ENCODE data around the gene CTNNB1.

Gene CTNNB1

GRCh38 chr3:41184394-41184793 is 14.9 kb upstream of the CTNNB1 start:
- H3K9ac ChIP-seq (ENCODE audit: low read length): no peak overlapping the region
- TF ChIP-seq EZH2phosphoT487 (IDR thresholded peaks at IDR 0.05; ENCODE audit: low read length): no peak
- no peak for TF ChIP-seq CTCF (IDR thresholded peaks at IDR 0.05; ENCODE audit: low read length)
- TF ChIP-seq EZH2 (optimal IDR thresholded peaks at IDR 0.05; ENCODE audit: low read depth, low read length): no peak
- no peak overlapping the region for H3K27ac ChIP-seq (ENCODE audit: low read length)
- no peak overlapping the region for H3K4me2 ChIP-seq (ENCODE audit: low read depth, low read length)
- H2AFZ ChIP-seq (ENCODE audit: low read length): no peak overlapping the region
- no peak for DNase-seq
- H3K4me3 ChIP-seq (ENCODE audit: low read length): no peak overlapping the region
- no peaks in the 10 kb centered on the region for H3K79me2 ChIP-seq (ENCODE audit: low read length)
- H3K4me1 ChIP-seq (ENCODE audit: low read length): no peaks in the 10 kb centered on the region
- H3K9me3 ChIP-seq (replicated peaks; ENCODE audit: insufficient read depth, low read length): no peaks in the 10 kb centered on the region
- no peaks in the 10 kb centered on the region for H3K36me3 ChIP-seq (replicated peaks; ENCODE audit: insufficient read depth, low read length)
- H4K20me1 ChIP-seq (ENCODE audit: insufficient read depth, low read length): no peaks in the 10 kb centered on the region
- no peaks in the 10 kb centered on the region for H3K27me3 ChIP-seq (replicated peaks; ENCODE audit: insufficient read depth, low read length)
- no peaks in the 10 kb centered on the region for H3K9me2 ChIP-seq (replicated peaks; ENCODE audit: insufficient read depth, low read length)
- H3F3A ChIP-seq (ENCODE audit: insufficient read depth, low read length): no peaks in the 10 kb centered on the region

GRCh38 chr3:41186297-41186696 is 13.0 kb upstream of the CTNNB1 start:
- DNase-seq: no peak
- no peaks in the 10 kb centered on the region for H3K27me3 ChIP-seq (replicated peaks; ENCODE audit: insufficient read depth, low read length)
- no peaks in the 10 kb centered on the region for H4K20me1 ChIP-seq (ENCODE audit: insufficient read depth, low read length)
- H3K9me2 ChIP-seq (replicated peaks; ENCODE audit: insufficient read depth, low read length): no peaks in the 10 kb centered on the region
- H3K4me2 ChIP-seq (ENCODE audit: low read depth, low read length): no peak overlapping the region
- H3K9me3 ChIP-seq (replicated peaks; ENCODE audit: insufficient read depth, low read length): no peaks in the 10 kb centered on the region
- no peaks in the 10 kb centered on the region for H3K4me1 ChIP-seq (ENCODE audit: low read length)
- no peak overlapping the region for H2AFZ ChIP-seq (ENCODE audit: low read length)
- TF ChIP-seq EZH2 (optimal IDR thresholded peaks at IDR 0.05; ENCODE audit: low read depth, low read length) (no peak), EZH2phosphoT487 (IDR thresholded peaks at IDR 0.05; ENCODE audit: low read length) (no peak), CTCF (IDR thresholded peaks at IDR 0.05; ENCODE audit: low read length) (no peak)
- no peaks in the 10 kb centered on the region for H3K79me2 ChIP-seq (ENCODE audit: low read length)
- H3K36me3 ChIP-seq (replicated peaks; ENCODE audit: insufficient read depth, low read length): no peaks in the 10 kb centered on the region
- no peaks in the 10 kb centered on the region for H3F3A ChIP-seq (ENCODE audit: insufficient read depth, low read length)
- H3K9ac ChIP-seq (ENCODE audit: low read length): no peak overlapping the region
- no peak overlapping the region for H3K27ac ChIP-seq (ENCODE audit: low read length)
- no peak overlapping the region for H3K4me3 ChIP-seq (ENCODE audit: low read length)

- no peak for TF ChIP-seq EZH2 (optimal IDR thresholded peaks at IDR 0.05; ENCODE audit: low read depth, low read length)
- TF ChIP-seq EZH2phosphoT487 (IDR thresholded peaks at IDR 0.05; ENCODE audit: low read length): no peak
- no peak for TF ChIP-seq CTCF (IDR thresholded peaks at IDR 0.05; ENCODE audit: low read length)
Measured at GRCh38 chr3:41188306-41188705, 11.0 kb upstream of the CTNNB1 start.

More at GRCh38 chr3:41188306-41188705, 11.0 kb upstream of the CTNNB1 start:
- H3K79me2 ChIP-seq (ENCODE audit: low read length): no peaks in the 10 kb centered on the region
- H3K9me3 ChIP-seq (replicated peaks; ENCODE audit: insufficient read depth, low read length): no peaks in the 10 kb centered on the region
- H3K9me2 ChIP-seq (replicated peaks; ENCODE audit: insufficient read depth, low read length): no peaks in the 10 kb centered on the region
- H3K27me3 ChIP-seq (replicated peaks; ENCODE audit: insufficient read depth, low read length): no peaks in the 10 kb centered on the region
- no peak overlapping the region for H2AFZ ChIP-seq (ENCODE audit: low read length)
- no peaks in the 10 kb centered on the region for H3F3A ChIP-seq (ENCODE audit: insufficient read depth, low read length)
- H3K4me2 ChIP-seq (ENCODE audit: low read depth, low read length): no peak overlapping the region
- no peaks in the 10 kb centered on the region for H3K4me1 ChIP-seq (ENCODE audit: low read length)
- no peaks in the 10 kb centered on the region for H3K36me3 ChIP-seq (replicated peaks; ENCODE audit: insufficient read depth, low read length)
- no peak for DNase-seq
- H3K27ac ChIP-seq (ENCODE audit: low read length): no peak overlapping the region
- H3K9ac ChIP-seq (ENCODE audit: low read length): no peak overlapping the region
- no peaks in the 10 kb centered on the region for H4K20me1 ChIP-seq (ENCODE audit: insufficient read depth, low read length)
- no peak overlapping the region for H3K4me3 ChIP-seq (ENCODE audit: low read length)

Data from MM.1S (cell line).